HepG2 (cell line): ENCODE results near the gene SNX10. TPM values are rescaled to one million over a fixed set of nuclear protein-coding genes. Genes with fewer than 3 reads are reported as not detected.

Experiments used
- ETV5 ChIP-seq: IDR thresholded peaks from 2 replicates; pipeline ENCODE4 v1.6.1; 2018; ENCODE audit warnings: missing biosample characterization, missing genetic modification reagents, inconsistent platforms, borderline replicate concordance
- GFI1 ChIP-seq: sonication (generic); formaldehyde crosslinking; IDR thresholded peaks from 2 replicates; pipeline ENCODE4 v1.5.0; 2020; ENCODE audit warnings: missing genetic modification reagents, mild to moderate bottlenecking, borderline replicate concordance
- KLF16 ChIP-seq, 2 experiments: sonication (generic) in 1 of 2; formaldehyde crosslinking in 1 of 2; IDR thresholded peaks; 2 replicates each; pipeline versions ENCODE4 v1.6.1 to v1.8.0; 2016 to 2023; ENCODE audit warnings: missing genetic modification reagents in 2 of 2, missing compliant biosample characterization in 1 of 2
- KMT2B ChIP-seq: IDR thresholded peaks from 2 replicates; pipeline ENCODE4 v1.6.1; 2016; ENCODE audit warnings: missing genetic modification reagents, missing compliant biosample characterization
- NFRKB ChIP-seq: fragments of 450-650 bp; IDR thresholded peaks from 2 replicates; pipeline ENCODE4 v1.6.1; 2017
- RFXAP ChIP-seq: sonication (generic); formaldehyde crosslinking; IDR thresholded peaks from 2 replicates; pipeline ENCODE4 v1.4.0; 2020; ENCODE audit warnings: missing genetic modification reagents, borderline replicate concordance
- SIN3A ChIP-seq: IDR thresholded peaks from 2 replicates; pipeline ENCODE4 v1.6.1; 2011; ENCODE audit warnings: low read depth, mild to moderate bottlenecking, control low read depth, low read length, borderline replicate concordance
- SPEN ChIP-seq: sonication (generic); formaldehyde crosslinking; IDR thresholded peaks from 2 replicates; pipeline ENCODE4 v1.5.1; 2020; ENCODE audit warnings: low read depth, mild to moderate bottlenecking, missing genetic modification reagents
- ZEB1 ChIP-seq: IDR thresholded peaks from 2 replicates; pipeline ENCODE4 v1.6.1; 2012; ENCODE audit warnings: mild to moderate bottlenecking, low read depth, inconsistent platforms; ENCODE audit not compliant: insufficient replicate concordance
- ZFY ChIP-seq: sonication (generic); formaldehyde crosslinking; IDR thresholded peaks from 2 replicates; pipeline ENCODE4 v1.4.0; 2020; ENCODE audit warnings: missing genetic modification reagents
- ZMAT3 ChIP-seq: sonication (generic); formaldehyde crosslinking; conservative IDR thresholded peaks from 2 replicates; pipeline ENCODE4 v1.7.0; 2021; ENCODE audit warnings: missing genetic modification reagents
- ZNF331 ChIP-seq: sonication (generic); formaldehyde crosslinking; IDR thresholded peaks from 2 replicates; pipeline ENCODE4 v1.4.0; 2020; ENCODE audit warnings: missing genetic modification reagents
- ZNF451 ChIP-seq: sonication (generic); formaldehyde crosslinking; IDR thresholded peaks from 2 replicates; pipeline ENCODE4 v1.5.0; 2020; ENCODE audit warnings: mild to moderate bottlenecking, missing genetic modification reagents
- ZNF614 ChIP-seq: IDR thresholded peaks from 2 replicates; pipeline ENCODE4 v1.6.1; 2018; ENCODE audit warnings: missing biosample characterization, missing genetic modification reagents, inconsistent platforms, borderline replicate concordance
- ZNF777 ChIP-seq: sonication (generic); formaldehyde crosslinking; IDR thresholded peaks from 2 replicates; pipeline ENCODE4 v1.4.0; 2020; ENCODE audit warnings: missing genetic modification reagents
- polyA plus RNA-seq, 8 experiments: library from polyadenylated mRNA; depleted of rRNA in 3 of 8; stranded (reverse) in 7 of 8; unstranded in 1 of 8; fragments of >200 nt; fragmentation: Illumina TruSeq in 4 of 8; extraction: Trizol in 4 of 8; gene quantifications; 2 replicates each; pipeline versions ENCODE4 v1.2.1 to v1.2.3, GENCODE V29; 2011 to 2016; ENCODE audit warnings: low read depth in 4 of 8, missing spikeins in 1 of 8, mixed read lengths in 1 of 8; ENCODE audit not compliant: insufficient read depth in 1 of 8
- total RNA-seq, 5 experiments: library from RNA; depleted of rRNA; stranded (reverse); fragments of >200 nt; fragmentation: Illumina TruSeq; extraction: Trizol; gene quantifications; 2 replicates each; pipeline ENCODE4 v1.2.3, GENCODE V29; 2016; ENCODE audit warnings: low read depth in 1 of 5
- TF ChIP-seq, protein P1 (sequence below): sonication (generic); formaldehyde crosslinking; IDR thresholded peaks from 2 replicates; pipeline ENCODE4 v1.5.0; 2020; ENCODE audit warnings: mild to moderate bottlenecking, missing genetic modification reagents, moderate library complexity
- TF ChIP-seq, protein P2 (sequence below): sonication (generic); formaldehyde crosslinking; IDR thresholded peaks from 2 replicates; pipeline ENCODE4 v1.9.0; 2022; ENCODE audit warnings: missing genetic modification reagents, mild to moderate bottlenecking, borderline replicate concordance
- TF ChIP-seq, protein P3 (sequence below): sonication (generic); formaldehyde crosslinking; IDR thresholded peaks from 2 replicates; pipeline ENCODE4 v1.4.0; 2020; ENCODE audit warnings: missing genetic modification reagents, low read depth, mild to moderate bottlenecking, borderline replicate concordance
- TF ChIP-seq, protein P4 (sequence below), 2 experiments: sonication (generic) in 1 of 2; formaldehyde crosslinking in 1 of 2; IDR thresholded peaks; 2 replicates each; pipeline versions ENCODE4 v1.4.0 to v1.6.1; 2016 to 2020; ENCODE audit warnings: borderline replicate concordance in 1 of 2, low read depth in 1 of 2, mild to moderate bottlenecking in 1 of 2, missing genetic modification reagents in 1 of 2

SNX10 gene
- total and polyA plus RNA-seq, 2 of the 13 experiments (the other 11 are each of a cell fraction or from before 2014, with no cell fraction given), result 26.0 to 27.6 TPM

DNA sequence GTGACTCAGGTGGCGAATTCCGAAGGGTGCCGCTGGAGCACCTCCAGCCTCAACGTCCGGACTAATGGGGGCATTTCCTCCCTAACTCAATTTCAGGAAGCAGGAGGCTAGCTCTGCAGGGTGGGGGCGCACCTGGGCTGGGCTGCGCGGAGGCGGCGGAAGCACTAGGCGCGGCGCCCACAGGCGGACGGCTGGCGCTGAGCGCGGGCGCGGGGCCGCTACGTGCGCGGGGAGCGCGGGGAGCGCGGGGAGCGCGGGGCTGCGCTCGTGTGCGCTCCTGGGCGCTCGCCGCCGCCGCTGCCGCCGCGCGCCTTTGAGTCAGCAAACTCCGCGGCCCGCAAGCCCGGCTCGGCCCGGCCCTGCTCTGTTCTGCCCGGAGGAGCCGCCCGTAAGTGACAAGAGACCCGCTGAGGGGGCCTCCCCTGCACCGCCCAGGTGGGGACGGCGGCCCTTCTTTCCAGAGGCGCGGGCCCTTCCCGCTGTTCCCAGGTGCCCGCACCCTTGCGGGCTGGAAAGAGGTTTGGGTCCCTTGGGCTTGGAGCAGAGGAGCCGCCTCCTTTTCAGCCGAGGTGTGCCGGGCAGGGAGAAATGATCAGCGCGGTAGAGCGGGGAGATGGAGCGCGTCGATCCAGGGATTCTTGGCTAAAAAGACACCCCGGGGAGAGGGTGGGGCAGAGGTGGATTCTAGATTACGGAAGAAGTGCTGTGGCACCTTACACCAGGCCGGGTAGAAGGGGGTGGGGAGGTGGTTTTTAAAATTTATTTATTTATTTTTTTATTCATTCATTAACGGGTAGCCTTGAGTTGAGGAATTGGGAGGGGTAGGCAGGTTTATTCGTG is at the start of gene SNX10 (continued):
- TF ChIP-seq, protein P1, sequence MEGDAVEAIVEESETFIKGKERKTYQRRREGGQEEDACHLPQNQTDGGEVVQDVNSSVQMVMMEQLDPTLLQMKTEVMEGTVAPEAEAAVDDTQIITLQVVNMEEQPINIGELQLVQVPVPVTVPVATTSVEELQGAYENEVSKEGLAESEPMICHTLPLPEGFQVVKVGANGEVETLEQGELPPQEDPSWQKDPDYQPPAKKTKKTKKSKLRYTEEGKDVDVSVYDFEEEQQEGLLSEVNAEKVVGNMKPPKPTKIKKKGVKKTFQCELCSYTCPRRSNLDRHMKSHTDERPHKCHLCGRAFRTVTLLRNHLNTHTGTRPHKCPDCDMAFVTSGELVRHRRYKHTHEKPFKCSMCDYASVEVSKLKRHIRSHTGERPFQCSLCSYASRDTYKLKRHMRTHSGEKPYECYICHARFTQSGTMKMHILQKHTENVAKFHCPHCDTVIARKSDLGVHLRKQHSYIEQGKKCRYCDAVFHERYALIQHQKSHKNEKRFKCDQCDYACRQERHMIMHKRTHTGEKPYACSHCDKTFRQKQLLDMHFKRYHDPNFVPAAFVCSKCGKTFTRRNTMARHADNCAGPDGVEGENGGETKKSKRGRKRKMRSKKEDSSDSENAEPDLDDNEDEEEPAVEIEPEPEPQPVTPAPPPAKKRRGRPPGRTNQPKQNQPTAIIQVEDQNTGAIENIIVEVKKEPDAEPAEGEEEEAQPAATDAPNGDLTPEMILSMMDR (CRISPR knock-in tag), result peak; percentile 86
- TF ChIP-seq ZNF331 (CRISPR knock-in tag) (peak; percentile 75), ETV5 (CRISPR knock-in tag) (peak; percentile 89), GFI1 (CRISPR knock-in tag) (no peak), ZNF451 (CRISPR knock-in tag) (no peak), NFRKB (no peak), ZNF614 (CRISPR knock-in tag) (0 out of 2 replicates have a peak, but pooled peaks have one; percentile 33), KMT2B (CRISPR knock-in tag) (peak; percentile 56; the same call in 1 of the 2 replicates), ZFY (CRISPR knock-in tag) (peak; percentile 63), ZMAT3 (CRISPR knock-in tag) (0 out of 2 replicates have a peak, but pooled peaks have one; percentile 58), RFXAP (peak; percentile 20; the same call in 1 of the 2 replicates), SIN3A (peak; percentile 36; the same call in 1 of the 2 replicates), ZEB1 (peak; percentile 32), SPEN (CRISPR knock-in tag) (peak; percentile 40; the same call in 1 of the 2 replicates), KLF16 (CRISPR knock-in tag; IDR thresholded peaks at IDR 0.05) (0 out of 4 replicates have a peak, but pooled peaks of 1 of the 2 experiments have one; percentile 28), ZNF777 (CRISPR knock-in tag) (no peak; the same call in 1 of the 2 replicates)
- TF ChIP-seq, protein P2, sequence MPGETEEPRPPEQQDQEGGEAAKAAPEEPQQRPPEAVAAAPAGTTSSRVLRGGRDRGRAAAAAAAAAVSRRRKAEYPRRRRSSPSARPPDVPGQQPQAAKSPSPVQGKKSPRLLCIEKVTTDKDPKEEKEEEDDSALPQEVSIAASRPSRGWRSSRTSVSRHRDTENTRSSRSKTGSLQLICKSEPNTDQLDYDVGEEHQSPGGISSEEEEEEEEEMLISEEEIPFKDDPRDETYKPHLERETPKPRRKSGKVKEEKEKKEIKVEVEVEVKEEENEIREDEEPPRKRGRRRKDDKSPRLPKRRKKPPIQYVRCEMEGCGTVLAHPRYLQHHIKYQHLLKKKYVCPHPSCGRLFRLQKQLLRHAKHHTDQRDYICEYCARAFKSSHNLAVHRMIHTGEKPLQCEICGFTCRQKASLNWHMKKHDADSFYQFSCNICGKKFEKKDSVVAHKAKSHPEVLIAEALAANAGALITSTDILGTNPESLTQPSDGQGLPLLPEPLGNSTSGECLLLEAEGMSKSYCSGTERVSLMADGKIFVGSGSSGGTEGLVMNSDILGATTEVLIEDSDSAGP (CRISPR knock-in tag), result 0 out of 2 replicates have a peak, but pooled peaks have one; percentile 4
- TF ChIP-seq, protein P3, sequence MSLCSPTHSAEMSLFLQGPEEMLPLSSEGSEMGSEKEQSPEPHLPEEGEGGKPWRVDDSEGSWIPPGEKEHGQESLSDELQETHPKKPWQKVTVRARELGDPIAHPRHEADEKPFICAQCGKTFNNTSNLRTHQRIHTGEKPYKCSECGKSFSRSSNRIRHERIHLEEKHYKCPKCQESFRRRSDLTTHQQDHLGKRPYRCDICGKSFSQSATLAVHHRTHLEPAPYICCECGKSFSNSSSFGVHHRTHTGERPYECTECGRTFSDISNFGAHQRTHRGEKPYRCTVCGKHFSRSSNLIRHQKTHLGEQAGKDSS (CRISPR knock-in tag), result peak; percentile 48; the same call in 1 of the 2 replicates
- TF ChIP-seq, protein P4, sequence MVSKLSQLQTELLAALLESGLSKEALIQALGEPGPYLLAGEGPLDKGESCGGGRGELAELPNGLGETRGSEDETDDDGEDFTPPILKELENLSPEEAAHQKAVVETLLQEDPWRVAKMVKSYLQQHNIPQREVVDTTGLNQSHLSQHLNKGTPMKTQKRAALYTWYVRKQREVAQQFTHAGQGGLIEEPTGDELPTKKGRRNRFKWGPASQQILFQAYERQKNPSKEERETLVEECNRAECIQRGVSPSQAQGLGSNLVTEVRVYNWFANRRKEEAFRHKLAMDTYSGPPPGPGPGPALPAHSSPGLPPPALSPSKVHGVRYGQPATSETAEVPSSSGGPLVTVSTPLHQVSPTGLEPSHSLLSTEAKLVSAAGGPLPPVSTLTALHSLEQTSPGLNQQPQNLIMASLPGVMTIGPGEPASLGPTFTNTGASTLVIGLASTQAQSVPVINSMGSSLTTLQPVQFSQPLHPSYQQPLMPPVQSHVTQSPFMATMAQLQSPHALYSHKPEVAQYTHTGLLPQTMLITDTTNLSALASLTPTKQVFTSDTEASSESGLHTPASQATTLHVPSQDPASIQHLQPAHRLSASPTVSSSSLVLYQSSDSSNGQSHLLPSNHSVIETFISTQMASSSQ (IDR thresholded peaks at IDR 0.05; ENCODE audit: low read depth), result no peak
- TF ChIP-seq, protein P4 (CRISPR knock-in tag; IDR thresholded peaks at IDR 0.05; ENCODE audit: borderline replicate concordance), result 0 out of 2 replicates have a peak, but pooled peaks have one; percentile 4
